GM10266 (cell line): Measurements from ENCODE around the gene NR1I2.

Source experiments
- DNase-seq: peaks from one replicate; pipeline ENCODE4 v3.0.0; 2012; ENCODE audit errors: extremely low spot score
- CTCF ChIP-seq: IDR thresholded peaks from 2 replicates; pipeline ENCODE4 v1.5.1; 2012; ENCODE audit warnings: mild to moderate bottlenecking, low read depth; ENCODE audit not compliant: control insufficient read depth, insufficient read depth; ENCODE audit errors: missing control alignments

Gene NR1I2

GRCh38 chr3:119817583-119818363 lies 35.9 kb downstream of the NR1I2 start:
- DNase-seq = no peak

GRCh38 chr3:119818937-119819336 lies 37.0 kb downstream of the NR1I2 start:
- TF ChIP-seq CTCF = no peak

More at GRCh38 chr3:119817583-119818363, 35.9 kb downstream of the NR1I2 start:
- TF ChIP-seq CTCF = no peak

GRCh38 chr3:119819806-119820205 lies 37.9 kb downstream of the NR1I2 start:
- TF ChIP-seq CTCF = no peak
- no peak for DNase-seq

More at GRCh38 chr3:119818937-119819336, 37.0 kb downstream of the NR1I2 start:
- DNase-seq = no peak

GRCh38 chr3:119825820-119826219 lies 43.9 kb downstream of the NR1I2 start:
- no peak for DNase-seq
- no peak for TF ChIP-seq CTCF

GRCh38 chr3:119826711-119827608 lies 45.1 kb downstream of the NR1I2 start:
- TF ChIP-seq CTCF = no peak
- DNase-seq = no peak

GRCh38 chr3:119829420-119829819 lies 47.5 kb downstream of the NR1I2 start:
- no peak for TF ChIP-seq CTCF
- DNase-seq = no peak

GRCh38 chr3:119831022-119831421 lies 49.1 kb downstream of the NR1I2 start:
- TF ChIP-seq CTCF = peak; percentile 17
- DNase-seq = no peak
